ENCODE data around the gene ANKRD24. TPM values are rescaled to one million over a fixed set of nuclear protein-coding genes. Genes with fewer than 3 reads are reported as not detected.
"Not testable (repeated sequence)": the region's sequence is repeated elsewhere in the genome, so short reads cannot be mapped to it uniquely, and the experiment has no call there.

The ANKRD24 gene
- total RNA-seq, 2 donors from 2014 or later: 1.0 to 1.1 TPM

- intact Hi-C loops (cut with DNase I, micrococcal nuclease); ATAC-seq; DNase-seq: not testable (repeated sequence)
Measured at GRCh38 chr19:4218523-4218922, 36.0 kb downstream of the ANKRD24 start.

DNA sequence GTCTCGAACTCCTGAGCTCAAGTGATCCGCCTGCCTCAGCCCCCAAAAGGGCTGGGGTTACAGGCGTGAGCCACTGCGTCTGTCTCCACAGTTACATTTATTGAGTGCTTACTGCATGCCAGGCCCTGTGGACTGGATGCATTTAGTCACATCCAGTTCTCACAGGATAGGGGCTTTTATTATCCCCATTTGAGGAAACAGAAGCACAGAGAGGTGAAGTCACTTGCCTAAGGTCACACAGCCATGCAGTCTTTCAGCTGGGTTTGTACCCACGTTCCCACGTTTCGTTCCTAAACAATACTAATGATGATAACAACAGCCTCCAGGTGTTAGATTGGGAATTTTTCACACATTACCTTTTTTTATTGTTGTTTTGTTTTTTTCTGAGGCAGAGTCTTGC, 37.7 kb downstream of the ANKRD24 start:
- DNase-seq (no peak), ATAC-seq (no peak)
- intact Hi-C loops (cut with DNase I, micrococcal nuclease): no loop called here

DNA sequence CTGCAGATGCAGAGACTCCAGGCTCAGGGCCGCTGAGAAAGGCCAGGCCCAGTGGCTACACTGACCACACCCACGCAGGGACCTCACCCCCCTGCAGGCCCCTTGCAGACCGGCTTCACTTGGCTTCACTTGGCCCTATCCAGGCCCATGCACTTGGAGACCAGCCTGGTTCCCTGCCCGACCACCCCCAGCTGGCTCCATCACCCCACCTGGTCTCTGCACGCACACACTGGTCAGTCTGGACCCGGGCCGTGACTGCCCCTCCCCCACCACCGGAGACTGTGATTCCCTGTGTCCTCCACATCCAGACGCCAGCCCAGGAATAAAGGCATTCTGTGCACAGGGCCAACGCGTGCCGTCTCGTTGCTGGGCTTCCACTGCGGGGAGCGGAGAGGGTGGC, 42.0 kb downstream of the ANKRD24 start:
- no peak for DNase-seq
- intact Hi-C loops (cut with DNase I, micrococcal nuclease): no loop called here
- ATAC-seq: no peak

- ATAC-seq: no peak
- DNase-seq: no peak
- intact Hi-C loops (cut with DNase I, micrococcal nuclease): no loop called here
Measured at GRCh38 chr19:4225885-4226284, 43.4 kb downstream of the ANKRD24 start.

DNA sequence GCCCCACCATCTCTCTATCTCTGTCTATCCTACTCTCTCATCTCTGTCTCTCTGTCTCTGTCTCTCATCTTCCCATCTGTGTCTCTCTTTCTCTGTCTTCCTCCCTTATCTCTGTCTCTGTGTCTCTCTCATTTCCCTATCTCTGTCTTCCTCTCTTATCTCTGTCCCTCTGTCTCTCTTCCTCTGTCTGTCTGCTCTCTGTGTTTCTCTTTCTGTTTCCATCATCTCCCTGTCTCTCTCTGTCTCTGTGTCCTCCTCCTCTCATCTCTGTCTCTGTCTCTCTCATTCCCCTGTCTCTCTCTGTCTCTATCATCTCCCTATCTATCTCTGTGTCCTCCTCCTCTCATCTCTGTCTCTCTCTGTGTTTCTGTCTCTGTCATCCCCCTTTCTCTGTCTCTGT, 45.3 kb downstream of the ANKRD24 start:
- intact Hi-C loops (cut with DNase I, micrococcal nuclease): no loop called here
- no peak for DNase-seq
- no peak for ATAC-seq

- intact Hi-C loops (cut with DNase I, micrococcal nuclease): no loop called here
Measured at GRCh38 chr19:4228765-4229178, 46.3 kb downstream of the ANKRD24 start.

DNA sequence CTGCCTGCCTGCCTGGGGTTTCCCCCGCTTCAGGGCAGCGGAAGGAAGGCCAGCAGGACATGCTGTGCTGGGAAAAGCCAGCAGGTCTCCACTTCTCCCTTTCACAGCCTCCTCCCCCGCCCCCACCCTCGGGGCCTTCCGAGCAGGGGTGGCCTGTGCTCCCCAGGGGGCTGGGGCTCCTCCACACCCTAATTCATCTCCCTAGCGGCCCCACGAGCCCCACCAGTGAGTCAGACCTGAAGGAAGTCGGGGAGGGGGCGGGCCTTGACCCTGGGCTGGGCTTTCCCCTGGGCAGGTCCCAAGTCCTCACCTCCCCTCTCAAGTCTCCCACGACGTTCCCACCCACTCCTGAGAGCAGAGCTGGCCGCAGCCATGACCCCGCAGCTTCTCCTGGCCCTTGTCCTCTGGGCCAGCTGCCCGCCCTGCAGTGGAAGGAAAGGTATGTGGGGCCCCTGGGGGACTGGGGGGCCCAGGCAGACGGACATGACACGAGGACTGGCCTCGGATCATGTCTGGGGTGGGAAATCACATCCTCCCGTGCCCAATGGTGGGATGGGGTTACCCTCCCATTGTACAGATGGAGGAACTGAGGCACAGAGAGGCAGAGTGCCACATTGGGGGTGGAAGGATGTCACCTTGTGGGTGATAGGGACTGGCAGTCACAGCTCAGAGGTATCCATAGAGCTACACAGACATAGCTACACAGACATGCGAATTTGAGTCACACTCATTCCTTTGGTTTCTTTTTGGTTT, 46.9 kb downstream of the ANKRD24 start, which contains the start of gene EBI3:
TSS of gene EBI3 (plus strand) at position 345 of the 753 bp plus-strand sequence. CDS start at position 373, 28 bp downstream.
- intact Hi-C loops (cut with DNase I, micrococcal nuclease): no loop called here
- ATAC-seq (peak; percentile 28), DNase-seq (peak in 1 of 2 donors; percentile 18)

More at GRCh38 chr19:4228765-4229178, 46.3 kb downstream of the ANKRD24 start:
- ATAC-seq (no peak), DNase-seq (no peak)

GRCh38 chr19:4230237-4230636, 47.7 kb downstream of the ANKRD24 start:
- intact Hi-C loops (cut with DNase I, micrococcal nuclease); ATAC-seq; DNase-seq: not testable (repeated sequence)

DNA sequence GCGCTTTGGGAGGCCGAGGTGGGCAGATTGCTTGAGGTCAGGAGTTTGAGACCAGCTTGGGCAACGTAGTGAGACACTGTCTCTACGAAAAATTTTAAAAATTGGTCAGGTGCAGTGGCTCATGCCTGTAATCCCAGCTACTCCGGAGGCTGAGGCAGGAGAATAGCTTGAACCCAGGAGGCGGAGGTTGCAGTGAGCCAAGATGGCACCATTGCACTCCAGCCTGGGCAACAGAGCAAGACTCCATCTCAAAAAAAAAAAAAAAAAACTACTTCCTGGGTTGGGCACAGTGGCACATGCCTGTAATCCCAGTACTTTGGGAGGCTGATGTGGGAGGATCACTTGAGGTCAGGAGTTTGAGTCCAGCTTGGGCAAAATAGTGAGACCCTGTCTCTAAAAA, 49.0 kb downstream of the ANKRD24 start:
- intact Hi-C loops (cut with DNase I, micrococcal nuclease); DNase-seq; ATAC-seq: not testable (repeated sequence)

GRCh38 chr19:4232139-4232538, 49.6 kb downstream of the ANKRD24 start:
- ATAC-seq; DNase-seq; intact Hi-C loops (cut with DNase I, micrococcal nuclease): not testable (repeated sequence)

GRCh38 chr19:4232614-4233281, 50.3 kb downstream of the ANKRD24 start:
- intact Hi-C loops (cut with DNase I, micrococcal nuclease): no loop called here
- DNase-seq (no peak), ATAC-seq (peak; percentile 57)

DNA sequence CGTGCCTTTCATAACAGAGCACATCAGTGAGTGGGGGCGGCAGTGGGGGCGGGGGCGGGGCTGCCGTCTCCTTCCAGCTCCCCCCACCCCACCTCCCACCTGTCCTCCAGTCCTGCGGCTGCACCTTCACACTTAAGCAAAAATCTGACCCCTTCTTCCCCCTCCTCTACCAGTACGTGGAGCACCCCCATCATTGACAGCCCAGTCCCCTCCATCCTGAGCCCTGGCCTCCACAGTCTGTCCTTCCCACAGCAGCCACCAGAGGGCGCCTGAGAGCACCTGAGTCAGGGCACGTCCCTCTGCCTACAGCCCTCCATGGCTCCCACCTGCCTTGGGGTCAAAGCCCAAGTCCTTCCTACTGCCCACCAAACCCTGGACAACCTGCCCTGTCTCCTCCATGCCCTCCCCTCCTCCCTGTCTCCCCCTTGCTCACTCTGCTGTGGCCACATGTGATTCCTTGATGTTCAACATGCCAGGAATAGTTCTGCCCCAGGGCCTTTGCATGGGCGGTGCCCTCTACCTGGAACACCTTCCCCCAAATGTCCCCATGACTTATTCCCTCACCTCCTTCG, 50.9 kb downstream of the ANKRD24 start:
- intact Hi-C loops (cut with DNase I, micrococcal nuclease): no loop called here
- DNase-seq (peak in 1 of 2 donors; percentile 66), ATAC-seq (peak; percentile 70)

- intact Hi-C loops (cut with DNase I, micrococcal nuclease): no loop called here
- no peak for DNase-seq
- no peak for ATAC-seq
Measured at GRCh38 chr19:4234142-4234861, 51.8 kb downstream of the ANKRD24 start.

DNA sequence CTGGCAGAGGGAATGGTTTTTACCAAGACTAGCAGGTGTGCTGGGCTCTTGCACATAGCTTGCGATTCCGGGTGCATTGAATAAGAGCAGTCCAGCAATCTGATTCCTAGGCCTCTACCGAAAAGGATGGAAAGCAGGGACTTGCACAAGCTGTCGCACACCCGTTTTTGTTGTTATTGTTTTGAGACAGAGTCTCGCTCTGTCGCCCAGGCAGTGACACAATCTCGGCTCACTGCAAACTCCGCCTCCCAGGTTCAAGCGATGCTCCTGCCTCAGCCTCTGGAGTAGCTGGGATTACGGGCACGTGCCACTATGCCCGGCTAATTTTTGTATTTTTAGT, 52.3 kb downstream of the ANKRD24 start:
- intact Hi-C loops (cut with DNase I, micrococcal nuclease): no loop called here
- no peak for ATAC-seq

GRCh38 chr19:4237510-4237909, 55.0 kb downstream of the ANKRD24 start:
- ATAC-seq; intact Hi-C loops (cut with DNase I, micrococcal nuclease); DNase-seq: not testable (repeated sequence)

More for the DNA sequence above, 52.3 kb downstream of the ANKRD24 start:
- no peak for DNase-seq

GRCh38 chr19:4238831-4239230, 56.3 kb downstream of the ANKRD24 start:
- ATAC-seq: no peak
- intact Hi-C loops (cut with DNase I, micrococcal nuclease): no loop called here
- no peak for DNase-seq

DNA sequence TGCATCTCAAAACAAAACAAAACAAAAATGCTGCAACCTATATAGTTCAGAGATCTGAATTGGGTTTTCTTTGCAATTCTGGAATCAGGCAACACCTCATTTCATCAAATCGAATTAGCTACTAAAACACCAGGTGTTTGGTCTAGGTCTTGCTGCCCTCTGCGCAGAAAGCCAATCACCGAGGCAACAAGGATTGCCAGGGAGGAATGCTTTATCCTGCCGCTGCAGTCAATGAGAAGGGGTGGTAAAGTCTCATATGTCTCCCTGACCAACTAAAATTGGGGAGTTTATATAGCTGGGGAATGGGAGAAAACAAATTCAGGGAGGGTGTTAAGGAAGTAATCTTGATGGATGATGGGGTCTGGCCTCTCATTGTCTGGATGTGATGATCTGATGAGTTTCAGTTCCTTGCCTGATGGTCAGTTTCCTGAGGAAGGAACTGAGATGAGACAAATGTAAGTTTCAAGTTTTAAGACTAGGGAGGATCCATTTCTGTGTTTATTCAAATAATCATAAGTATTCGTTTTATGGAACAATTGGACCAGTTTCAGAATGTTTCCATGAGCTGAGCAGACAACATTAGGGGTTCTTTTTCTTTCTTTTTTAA, 59.4 kb downstream of the ANKRD24 start:
- no peak for ATAC-seq
- intact Hi-C loops (cut with DNase I, micrococcal nuclease): no loop called here

GRCh38 chr19:4245938-4246337, 63.4 kb downstream of the ANKRD24 start:
- ATAC-seq; intact Hi-C loops (cut with DNase I, micrococcal nuclease); DNase-seq: not testable (repeated sequence)

More for the DNA sequence above, 59.4 kb downstream of the ANKRD24 start:
- DNase-seq: no peak

All from left colon (tissue), 2 donors.